GM18519 (cell line): ENCODE data around the gene WASHC4.
"Not testable (repeated sequence)": the region's sequence is repeated elsewhere in the genome, so short reads cannot be mapped to it uniquely, and the experiment has no call there.

Source experiments
- ATAC-seq: cut with Tn5 transposase; IDR thresholded peaks from one replicate; pipeline ENCODE4 v1.9.1; 2021; ENCODE audit warnings: mild to moderate bottlenecking, moderate library complexity; ENCODE audit not compliant: unreplicated experiment, low FRiP score

The WASHC4 gene

DNA sequence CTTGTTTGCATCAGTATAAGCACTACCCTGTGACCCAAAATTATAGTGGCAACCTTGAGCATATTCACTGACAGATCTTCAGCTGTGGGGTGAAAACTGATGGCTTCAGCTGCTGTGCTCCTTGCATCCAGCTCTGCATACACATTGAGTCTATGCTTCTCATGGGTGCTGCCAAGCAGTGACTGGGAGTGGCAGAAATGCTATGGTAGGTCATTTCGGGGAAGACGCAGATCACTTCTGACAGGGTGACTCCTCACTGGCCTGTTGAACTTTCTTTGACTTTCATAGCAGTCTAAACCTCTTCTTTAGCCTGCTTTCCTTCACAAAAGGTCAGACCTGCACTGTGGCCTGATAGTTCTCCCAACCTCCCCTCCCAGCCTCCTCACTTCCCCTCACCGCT is 17.7 kb upstream of the WASHC4 start:
- ATAC-seq = no peak

DNA sequence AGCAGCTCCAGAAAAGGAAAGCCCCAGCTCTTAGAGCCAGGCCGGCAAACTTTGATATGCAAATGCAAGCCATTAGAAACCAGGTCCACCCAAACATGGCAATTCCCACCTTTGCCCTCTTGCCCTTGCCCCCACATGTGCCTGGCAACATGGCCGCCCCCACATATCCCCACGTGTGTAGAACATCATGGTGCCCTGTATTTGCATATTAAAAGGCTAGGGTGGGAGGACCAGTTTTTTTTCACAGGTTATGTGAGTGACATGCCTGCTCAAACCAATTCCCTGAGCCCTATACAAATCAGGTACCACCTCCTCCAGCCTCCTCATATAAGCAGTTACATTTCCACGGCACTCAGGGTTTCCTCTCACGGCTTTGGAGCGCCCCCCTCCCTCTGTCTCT is 17.2 kb upstream of the WASHC4 start:
- no peak for ATAC-seq

DNA sequence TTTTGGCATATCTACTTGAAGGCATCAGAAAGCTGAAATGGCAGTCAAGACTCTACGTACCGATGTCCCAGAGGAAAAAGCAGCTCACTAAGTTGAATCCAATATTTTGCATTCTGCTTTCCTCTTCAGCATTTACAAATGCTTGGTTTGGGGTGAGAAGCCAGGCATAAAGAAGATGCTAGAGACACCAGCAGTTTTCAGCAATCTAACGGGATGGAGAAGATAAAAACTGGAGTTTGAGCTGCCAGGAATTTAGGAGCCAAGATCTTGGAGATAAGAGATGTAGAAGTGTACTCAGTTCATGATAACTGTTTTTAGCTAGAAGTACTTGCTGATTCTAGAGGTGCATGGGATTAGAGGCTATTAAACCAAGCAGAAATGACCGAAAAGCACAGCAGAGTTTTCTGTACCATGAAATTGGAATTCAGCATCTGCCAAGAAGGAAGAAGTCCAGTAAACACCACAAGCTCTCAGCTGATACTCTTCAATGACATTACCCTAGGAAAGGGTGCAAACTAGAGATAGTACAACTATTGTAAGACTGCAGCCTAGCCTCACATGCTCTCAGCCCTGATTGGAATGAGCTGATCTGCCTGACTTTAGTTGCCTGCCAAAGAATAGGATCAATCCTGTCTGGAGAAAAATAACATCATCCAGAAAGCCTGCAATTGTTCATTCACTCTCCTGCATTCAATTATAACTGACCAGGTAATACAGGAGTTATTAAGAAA is 15.9 kb upstream of the WASHC4 start:
- ATAC-seq = no peak

DNA sequence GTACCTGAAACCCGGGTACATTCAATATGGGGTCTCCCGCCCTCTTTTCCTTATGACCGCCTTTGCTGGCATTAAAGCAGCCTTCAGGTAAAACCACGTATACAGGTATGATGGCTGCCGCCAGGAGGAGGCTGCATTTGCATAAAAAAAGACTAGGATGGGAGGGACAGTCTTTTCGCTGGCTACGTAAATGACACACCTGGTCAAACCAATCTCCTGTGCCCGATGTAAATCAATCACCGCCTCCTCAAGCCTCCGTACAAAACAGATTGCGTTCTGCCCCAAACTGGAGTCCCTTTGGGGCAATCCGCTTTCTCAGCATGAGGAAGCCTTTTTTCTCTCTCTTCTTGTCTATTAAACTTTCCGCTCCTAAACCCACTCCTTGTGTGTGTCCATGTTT is 15.2 kb upstream of the WASHC4 start:
- ATAC-seq = no peak

DNA sequence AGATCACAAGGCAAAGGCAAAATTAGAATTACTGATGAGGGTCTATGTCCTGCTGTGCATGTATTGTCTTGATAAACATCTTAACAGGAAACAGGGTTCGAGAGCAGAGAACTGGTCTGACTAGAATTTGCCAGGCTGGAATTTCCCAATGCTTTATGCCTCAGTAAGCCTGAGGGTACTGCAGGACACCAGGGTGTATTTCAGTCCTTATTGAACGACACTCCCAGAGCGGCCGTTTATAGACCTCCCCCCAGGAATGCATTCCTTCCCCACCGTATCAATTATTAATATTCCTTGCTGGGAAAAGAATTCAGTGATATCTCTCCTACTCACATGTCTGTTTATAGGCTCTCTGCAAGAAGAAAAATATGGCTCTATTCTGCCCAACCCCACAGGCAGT is 12.2 kb upstream of the WASHC4 start:
- ATAC-seq = not testable (repeated sequence)

DNA sequence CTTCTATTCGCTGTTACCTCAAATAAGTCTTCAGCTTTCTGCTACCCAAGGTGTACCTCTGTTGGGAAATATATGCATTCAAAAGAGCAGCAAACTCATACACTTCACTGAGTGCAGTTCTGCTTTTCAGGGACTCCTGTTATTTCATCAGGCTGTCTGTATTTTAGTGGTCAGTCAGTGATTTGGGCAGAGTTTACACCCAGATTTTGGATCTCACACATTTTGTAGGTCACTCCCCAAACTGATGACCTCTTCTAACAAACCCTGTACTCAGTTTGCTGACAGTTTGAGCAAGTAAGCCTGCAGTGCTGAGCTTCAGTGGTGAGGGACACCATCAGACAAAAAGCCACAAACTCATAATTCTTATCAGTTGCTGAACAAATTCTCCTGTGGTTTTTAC is 8.2 kb upstream of the WASHC4 start:
- no peak for ATAC-seq

DNA sequence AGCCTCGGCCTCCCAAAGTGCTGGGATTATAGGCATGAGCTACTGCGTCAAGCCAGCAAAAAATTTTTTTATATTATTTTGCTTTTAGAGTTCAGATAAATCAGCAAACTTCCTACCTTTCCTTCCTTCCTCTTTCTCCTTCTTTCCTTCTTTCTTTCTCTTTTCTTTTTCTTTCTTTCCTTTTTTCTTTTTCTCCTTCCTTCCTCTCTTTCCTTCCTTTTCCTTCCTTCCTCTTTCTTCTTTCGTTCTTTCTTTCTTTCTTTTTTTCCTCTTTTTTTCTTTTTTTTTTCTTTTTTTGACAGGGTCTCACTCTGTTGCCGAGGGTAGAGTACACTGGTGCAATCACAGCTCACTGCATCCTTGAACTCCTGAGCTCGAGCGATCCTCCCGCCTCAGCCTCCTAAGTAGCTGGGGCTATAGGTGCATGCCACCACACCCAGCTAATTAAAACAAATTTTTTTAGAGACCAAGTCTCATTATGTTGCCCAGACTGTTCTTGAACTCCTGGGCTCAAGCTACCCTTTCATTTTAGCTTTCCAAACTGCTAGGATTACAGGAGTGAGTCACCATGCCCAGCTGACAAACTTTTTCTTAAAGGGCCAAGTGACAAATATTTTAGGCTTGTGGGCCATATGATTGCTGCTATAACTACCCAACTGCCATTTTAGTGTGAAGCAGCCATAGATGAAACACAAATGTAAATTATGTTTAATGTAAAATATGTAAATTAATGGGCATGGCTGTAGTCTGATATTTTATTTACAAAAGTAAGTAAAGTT is 7.1 kb upstream of the WASHC4 start:
- ATAC-seq = no peak

DNA sequence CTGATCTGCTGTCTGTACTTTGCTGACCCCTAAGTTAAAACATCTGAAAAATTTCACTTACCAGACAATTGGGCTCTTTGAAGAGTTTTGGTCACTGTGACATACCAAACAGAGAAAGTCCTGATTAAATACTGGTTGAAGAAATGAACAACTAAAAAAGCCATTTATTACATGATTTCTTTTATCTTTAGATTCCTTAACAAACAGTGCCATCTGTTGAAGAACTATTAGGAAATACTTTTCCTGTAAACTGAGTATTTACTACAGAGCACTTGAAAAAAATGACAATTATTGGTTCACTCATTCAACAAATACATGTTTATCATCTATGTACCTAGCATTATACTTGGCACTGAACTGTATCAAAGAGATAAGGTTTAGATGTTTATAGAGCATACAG is 6.5 kb upstream of the WASHC4 start:
- no peak for ATAC-seq

DNA sequence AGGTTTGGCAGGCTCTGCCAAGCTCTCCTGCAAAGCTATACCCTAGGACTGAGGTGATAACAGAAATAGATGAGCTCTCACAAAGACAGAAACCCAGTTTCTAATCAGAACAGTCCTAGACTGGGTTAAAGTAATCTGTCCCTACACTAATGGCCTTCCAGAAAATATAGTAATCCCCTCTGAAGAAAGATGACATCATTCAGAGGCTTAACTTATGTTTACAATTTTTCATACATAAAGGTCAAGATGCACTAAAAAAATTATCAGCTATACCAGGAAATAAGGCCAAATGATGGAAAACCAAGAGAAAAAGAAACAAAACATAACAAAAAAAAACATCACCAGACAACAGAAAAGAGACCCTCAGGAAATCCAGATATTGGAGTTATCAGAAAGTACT is 4.9 kb upstream of the WASHC4 start:
- ATAC-seq = no peak

DNA sequence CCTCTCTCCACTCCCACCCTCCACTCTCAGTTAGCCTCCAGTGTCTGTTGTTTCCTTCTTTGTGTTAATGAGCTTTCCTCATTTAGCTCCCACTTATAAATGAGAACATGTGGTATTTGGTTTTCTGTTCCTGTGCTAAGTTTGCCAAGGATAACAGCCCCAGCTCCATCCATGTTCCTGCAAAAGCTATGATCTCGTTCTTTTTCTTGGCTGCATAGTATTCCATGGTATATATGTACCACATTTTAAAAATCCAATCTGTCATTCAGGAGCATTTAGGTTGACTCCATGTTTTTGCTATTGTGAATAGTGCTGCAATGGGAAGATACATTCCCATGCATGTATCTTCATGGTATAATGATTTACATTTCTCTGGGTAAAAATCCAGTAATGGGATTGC is 2.8 kb upstream of the WASHC4 start:
- ATAC-seq = no peak

DNA sequence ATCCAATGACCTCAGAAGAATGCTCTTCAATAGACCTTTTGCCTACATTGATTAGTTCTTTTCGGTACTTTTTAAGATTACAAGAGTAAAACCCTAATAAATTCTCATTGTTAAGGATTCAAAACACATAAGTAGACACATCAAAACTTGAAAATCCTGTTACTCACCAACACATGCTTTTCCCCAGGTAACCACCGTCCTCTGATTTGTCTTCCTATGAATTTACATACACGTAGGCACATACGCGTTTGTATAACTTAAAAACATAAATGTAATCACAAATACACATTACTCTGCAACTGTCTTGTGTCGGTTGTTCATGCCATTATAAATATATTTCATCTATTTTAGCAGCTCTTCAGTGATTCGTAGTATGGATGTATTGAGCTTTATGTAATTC is 910 bp upstream of the WASHC4 start:
- ATAC-seq = no peak

DNA sequence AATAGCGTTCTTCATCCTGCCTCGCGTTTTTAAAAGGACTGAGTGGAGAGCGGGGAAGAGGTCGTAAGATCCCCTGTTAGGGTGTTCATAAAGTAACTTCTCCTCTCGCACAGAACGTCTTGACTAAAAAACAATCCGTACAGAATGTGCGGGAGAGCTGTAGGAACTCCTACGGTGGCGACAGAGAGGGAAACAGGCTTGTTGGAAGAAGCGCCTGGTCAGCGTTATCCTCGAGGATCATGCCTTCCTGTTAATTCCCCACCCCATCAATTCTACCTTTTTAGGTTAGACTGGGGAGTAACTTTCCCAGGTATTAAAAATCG is 399 bp upstream of the WASHC4 start:
- no peak for ATAC-seq

DNA sequence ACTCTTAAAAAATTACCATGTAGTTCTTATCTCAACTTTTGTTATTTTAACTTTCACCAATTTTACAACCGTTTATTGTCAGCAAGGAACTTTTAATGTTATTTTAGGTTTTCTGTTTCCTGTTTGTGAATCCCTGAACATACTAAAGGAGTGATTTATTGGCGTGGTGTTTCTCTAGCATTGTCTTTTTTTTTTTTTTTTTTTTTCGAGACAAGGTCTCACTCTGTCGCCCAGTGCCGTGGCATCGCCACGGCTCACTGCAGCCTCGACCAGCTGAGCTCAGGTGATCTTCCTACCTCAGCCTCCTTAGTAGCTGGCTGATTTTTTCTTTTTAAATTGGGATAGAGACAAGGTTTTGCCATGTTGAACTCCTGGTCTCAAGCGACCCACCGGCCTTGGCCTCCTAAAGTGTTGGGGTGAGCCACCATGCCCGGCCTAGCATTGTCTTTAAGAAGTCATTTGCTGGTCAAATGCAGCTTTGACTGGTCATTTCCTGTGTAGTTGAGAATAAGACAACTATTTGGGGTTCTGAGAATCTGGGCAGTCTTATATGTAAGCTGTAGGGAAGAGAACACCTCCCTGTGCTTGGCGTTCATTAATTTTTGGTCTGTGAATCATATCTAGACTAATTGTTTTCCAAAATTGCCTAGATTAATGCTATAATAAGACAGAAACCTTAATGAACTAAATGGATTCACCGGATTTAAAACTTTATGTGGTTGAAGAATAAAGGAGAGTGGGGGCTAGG is 2.1 kb downstream of the WASHC4 start:
- no peak for ATAC-seq

DNA sequence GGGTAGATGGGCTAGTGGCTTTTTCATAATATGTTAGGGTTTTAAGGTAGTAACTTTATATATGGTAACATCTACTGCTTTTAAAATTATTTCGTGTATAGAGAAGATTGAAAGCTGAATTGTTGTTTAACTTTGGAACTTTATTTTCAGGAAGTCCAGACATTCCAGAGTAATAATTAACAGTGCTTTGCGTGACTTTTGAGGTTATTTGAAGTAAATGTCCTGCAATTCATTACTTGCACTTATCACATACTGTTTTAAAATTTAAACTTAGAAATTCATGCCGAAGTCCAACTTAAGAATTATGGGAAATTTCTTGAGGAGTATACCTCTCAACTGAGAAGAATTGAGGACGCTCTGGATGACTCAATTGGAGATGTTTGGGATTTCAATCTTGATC is 3.3 kb downstream of the WASHC4 start:
- no peak for ATAC-seq

DNA sequence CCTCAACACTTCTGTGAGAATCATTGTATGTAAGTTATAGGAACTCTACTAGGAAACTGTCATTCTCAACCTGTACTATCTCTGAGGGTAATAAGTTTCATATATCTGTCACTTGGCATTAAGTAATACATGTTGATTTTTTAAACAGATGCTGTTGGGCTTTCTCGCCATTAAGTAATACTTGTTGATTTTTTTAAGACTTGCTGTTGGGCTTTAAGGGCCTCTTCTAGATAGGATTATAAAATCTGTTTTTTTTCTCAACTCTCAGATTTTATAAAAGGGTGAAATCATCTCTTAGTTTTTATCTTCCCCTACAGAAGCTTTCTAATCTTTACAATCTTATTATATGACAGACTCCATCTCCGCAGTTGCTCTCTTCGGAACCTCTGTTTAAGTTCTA is 5.6 kb downstream of the WASHC4 start:
- ATAC-seq = no peak

DNA sequence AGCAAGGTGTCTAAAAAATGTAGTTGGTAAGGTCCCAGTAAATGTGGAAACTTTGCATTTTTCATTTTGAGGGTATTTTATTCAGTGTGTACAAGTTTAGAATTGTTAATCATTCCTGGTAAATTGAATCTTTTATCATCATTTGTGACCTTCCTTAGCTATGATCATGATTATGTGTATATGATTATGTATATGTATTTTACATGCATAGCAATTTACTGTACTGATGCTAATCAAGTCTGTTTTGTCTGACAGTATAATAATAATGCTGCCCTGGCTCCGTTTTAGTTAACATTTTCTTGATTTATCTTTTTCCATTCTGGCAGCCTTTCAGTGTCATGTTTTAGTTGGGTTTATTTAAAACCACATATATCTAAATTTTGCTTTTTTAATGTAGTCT is 9.4 kb downstream of the WASHC4 start:
- no peak for ATAC-seq

DNA sequence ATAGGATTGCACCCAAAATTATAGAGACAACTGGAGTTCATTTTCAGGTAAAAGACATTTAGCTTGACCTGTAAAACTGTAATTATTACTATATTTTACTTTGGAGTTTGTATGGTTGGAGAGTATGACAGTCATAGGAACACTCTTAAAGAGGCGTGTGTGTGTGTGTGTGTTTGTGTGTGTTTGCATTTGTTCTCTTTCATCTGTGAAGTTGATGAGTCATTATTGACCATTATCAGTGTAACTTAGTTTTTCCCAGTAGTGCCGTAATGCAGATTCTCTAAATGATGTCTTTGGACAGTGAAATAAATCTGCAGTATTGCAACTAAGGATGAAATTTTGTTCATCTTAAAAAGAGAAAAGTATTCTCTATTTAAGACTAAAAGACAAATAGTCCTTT is 13.0 kb downstream of the WASHC4 start:
- ATAC-seq = no peak

DNA sequence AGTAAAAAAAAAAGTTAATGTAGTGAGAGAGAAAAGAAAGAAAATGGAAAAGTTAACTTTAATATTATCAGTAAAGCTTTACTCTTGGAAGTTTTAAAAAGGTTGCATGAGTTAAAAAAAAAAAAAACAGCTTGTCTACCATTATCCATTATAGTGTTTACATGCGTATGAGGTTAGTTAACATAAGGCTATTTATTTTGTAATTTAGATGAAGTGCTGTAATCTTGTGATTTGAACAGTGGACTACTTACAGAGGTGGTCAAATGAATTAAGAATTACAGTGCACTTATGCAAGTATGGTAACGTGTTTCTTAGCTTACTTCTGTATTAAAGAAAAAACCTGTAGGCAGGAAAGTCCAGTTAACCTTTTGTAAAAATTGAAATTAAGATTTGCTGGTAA is 30.7 kb downstream of the WASHC4 start:
- no peak for ATAC-seq

DNA sequence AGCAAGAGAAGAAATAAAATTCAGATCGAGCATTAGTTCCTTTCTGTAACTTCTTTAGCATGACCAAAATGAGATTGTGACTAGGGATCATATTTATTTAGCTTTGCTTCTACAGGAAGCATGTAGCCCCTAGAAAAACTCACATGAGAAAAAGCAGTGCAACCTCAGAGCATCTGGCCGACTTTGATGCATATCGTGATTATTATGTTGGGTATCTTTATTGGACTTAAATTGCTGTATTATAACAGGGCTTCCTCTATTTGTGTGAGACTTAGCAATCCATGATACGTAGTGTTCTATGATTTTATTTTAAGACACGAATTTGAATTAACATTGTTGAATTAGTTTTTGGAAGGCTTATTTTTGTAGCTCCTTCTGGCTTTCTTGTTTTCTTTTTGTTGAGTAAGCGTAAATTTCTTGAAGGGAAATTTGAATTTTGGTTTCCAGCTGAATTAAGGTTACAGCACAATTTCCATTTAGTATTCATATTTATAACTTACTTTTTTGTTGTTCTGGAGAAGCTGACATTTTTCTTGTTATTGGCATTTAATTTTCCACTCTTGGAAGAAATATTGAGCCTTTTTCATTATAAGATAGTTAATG is 33.9 kb downstream of the WASHC4 start:
- no peak for ATAC-seq

DNA sequence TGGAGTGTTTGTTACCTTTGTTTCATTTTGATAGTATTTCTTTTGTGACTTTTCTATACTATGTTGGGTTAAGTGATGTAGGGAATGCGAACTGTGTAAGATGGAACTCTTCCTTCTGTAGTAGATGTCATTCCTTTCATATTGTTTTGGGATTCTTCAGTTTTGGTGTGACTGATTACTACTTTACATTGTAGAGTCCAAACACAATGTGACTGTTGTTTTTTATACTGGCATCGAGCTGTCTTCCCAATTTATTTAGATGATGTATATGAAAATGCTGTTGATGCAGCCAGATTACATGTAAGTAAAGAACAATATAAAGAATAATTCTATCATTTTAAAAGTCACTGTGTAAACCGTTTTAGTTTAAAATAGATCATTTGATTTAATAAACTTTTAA is 34.7 kb downstream of the WASHC4 start:
- ATAC-seq = no peak

DNA sequence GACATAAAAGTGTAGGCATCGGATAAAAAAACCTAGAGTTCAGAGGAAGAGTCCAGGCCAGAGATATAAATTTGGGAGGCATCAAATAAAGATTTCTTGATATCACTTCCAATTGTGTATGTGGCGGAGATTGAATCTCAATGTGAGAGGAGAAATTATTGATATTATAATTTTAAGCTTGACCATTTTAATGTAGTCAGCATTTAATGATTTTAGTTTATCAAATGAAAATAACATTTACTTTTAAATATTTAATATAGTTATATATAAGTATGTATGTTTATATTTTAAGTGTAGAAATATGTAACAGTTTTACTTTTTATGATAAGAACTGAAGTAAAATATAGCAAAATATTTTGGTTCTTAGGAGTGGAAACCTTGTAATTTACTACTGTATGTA is 48.7 kb downstream of the WASHC4 start:
- no peak for ATAC-seq
